ENCODE results near the gene ETFRF1.

DNA sequence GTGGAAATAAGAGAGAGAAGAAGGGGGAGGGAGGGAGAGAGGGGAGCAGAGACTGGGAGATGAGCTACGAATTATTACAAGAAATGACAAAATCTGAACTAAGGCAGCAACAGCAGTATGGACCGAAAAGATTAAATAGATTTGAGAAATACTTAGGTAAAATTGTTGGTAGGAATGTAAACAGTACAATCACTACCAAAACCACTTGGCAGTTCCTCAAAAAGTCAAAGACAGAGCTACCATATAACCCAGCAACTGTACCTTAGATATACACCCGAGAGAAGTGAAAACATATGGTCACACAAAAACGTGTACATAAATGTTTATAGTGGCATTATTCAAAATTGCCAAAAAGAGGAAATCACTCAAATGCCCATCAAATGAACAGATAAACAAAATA lies 41.6 kb downstream of the ETFRF1 start:
- TF ChIP-seq POLR2A (IDR thresholded peaks at IDR 0.05; ENCODE audit: borderline replicate concordance, extremely low read depth, insufficient read depth, insufficient read length) = no peak
- TF ChIP-seq, protein P1, sequence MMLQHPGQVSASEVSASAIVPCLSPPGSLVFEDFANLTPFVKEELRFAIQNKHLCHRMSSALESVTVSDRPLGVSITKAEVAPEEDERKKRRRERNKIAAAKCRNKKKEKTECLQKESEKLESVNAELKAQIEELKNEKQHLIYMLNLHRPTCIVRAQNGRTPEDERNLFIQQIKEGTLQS (IDR thresholded peaks at IDR 0.05) = no peak
- TF ChIP-seq SRF (IDR thresholded peaks at IDR 0.05; ENCODE audit: low read depth) = no peak
- TF ChIP-seq RAD21 (IDR thresholded peaks at IDR 0.05; ENCODE audit: low read depth) = no peak
- no peak for TF ChIP-seq EZH2 (IDR thresholded peaks at IDR 0.05)
- no peak for TF ChIP-seq CEBPB (IDR thresholded peaks at IDR 0.05; ENCODE audit: low read depth)
- TF ChIP-seq EZH2phosphoT487 (IDR thresholded peaks at IDR 0.05; ENCODE audit: borderline replicate concordance) = no peak
- TF ChIP-seq, protein P2, sequence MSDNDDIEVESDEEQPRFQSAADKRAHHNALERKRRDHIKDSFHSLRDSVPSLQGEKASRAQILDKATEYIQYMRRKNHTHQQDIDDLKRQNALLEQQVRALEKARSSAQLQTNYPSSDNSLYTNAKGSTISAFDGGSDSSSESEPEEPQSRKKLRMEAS (IDR thresholded peaks at IDR 0.05) = no peak
- no peak for TF ChIP-seq JUND (IDR thresholded peaks at IDR 0.05)
- TF ChIP-seq, protein P3, sequence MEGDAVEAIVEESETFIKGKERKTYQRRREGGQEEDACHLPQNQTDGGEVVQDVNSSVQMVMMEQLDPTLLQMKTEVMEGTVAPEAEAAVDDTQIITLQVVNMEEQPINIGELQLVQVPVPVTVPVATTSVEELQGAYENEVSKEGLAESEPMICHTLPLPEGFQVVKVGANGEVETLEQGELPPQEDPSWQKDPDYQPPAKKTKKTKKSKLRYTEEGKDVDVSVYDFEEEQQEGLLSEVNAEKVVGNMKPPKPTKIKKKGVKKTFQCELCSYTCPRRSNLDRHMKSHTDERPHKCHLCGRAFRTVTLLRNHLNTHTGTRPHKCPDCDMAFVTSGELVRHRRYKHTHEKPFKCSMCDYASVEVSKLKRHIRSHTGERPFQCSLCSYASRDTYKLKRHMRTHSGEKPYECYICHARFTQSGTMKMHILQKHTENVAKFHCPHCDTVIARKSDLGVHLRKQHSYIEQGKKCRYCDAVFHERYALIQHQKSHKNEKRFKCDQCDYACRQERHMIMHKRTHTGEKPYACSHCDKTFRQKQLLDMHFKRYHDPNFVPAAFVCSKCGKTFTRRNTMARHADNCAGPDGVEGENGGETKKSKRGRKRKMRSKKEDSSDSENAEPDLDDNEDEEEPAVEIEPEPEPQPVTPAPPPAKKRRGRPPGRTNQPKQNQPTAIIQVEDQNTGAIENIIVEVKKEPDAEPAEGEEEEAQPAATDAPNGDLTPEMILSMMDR (IDR thresholded peaks at IDR 0.05 in 2 of 3, conservative IDR thresholded peaks at IDR 0.05 in 1 of 3; ENCODE audit: borderline replicate concordance in 1 of 3, insufficient read depth in 1 of 3, low read depth in 2 of 3, low read length in 2 of 3) = no peak
- TF ChIP-seq, protein P4, sequence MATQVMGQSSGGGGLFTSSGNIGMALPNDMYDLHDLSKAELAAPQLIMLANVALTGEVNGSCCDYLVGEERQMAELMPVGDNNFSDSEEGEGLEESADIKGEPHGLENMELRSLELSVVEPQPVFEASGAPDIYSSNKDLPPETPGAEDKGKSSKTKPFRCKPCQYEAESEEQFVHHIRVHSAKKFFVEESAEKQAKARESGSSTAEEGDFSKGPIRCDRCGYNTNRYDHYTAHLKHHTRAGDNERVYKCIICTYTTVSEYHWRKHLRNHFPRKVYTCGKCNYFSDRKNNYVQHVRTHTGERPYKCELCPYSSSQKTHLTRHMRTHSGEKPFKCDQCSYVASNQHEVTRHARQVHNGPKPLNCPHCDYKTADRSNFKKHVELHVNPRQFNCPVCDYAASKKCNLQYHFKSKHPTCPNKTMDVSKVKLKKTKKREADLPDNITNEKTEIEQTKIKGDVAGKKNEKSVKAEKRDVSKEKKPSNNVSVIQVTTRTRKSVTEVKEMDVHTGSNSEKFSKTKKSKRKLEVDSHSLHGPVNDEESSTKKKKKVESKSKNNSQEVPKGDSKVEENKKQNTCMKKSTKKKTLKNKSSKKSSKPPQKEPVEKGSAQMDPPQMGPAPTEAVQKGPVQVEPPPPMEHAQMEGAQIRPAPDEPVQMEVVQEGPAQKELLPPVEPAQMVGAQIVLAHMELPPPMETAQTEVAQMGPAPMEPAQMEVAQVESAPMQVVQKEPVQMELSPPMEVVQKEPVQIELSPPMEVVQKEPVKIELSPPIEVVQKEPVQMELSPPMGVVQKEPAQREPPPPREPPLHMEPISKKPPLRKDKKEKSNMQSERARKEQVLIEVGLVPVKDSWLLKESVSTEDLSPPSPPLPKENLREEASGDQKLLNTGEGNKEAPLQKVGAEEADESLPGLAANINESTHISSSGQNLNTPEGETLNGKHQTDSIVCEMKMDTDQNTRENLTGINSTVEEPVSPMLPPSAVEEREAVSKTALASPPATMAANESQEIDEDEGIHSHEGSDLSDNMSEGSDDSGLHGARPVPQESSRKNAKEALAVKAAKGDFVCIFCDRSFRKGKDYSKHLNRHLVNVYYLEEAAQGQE (IDR thresholded peaks at IDR 0.05; ENCODE audit: low read depth) = no peak
- no peak for TF ChIP-seq SIN3A (IDR thresholded peaks at IDR 0.05; ENCODE audit: low read depth)
- TF ChIP-seq, protein P5, sequence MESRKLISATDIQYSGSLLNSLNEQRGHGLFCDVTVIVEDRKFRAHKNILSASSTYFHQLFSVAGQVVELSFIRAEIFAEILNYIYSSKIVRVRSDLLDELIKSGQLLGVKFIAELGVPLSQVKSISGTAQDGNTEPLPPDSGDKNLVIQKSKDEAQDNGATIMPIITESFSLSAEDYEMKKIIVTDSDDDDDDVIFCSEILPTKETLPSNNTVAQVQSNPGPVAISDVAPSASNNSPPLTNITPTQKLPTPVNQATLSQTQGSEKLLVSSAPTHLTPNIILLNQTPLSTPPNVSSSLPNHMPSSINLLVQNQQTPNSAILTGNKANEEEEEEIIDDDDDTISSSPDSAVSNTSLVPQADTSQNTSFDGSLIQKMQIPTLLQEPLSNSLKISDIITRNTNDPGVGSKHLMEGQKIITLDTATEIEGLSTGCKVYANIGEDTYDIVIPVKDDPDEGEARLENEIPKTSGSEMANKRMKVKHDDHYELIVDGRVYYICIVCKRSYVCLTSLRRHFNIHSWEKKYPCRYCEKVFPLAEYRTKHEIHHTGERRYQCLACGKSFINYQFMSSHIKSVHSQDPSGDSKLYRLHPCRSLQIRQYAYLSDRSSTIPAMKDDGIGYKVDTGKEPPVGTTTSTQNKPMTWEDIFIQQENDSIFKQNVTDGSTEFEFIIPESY (IDR thresholded peaks at IDR 0.05; ENCODE audit: extremely low read depth, insufficient replicate concordance, low read length) = no peak
